HUES64 (cell line): ENCODE results near the gene GLRA1.

Source experiments
- H3K27ac ChIP-seq: 2 replicates; pipeline ENCODE4 v1.7.0; 2013; ENCODE audit warnings: low read depth, low read length, inconsistent platforms
- H3K27me3 ChIP-seq: 2 replicates; pipeline ENCODE4 v1.6.1; 2013; ENCODE audit warnings: mild to moderate bottlenecking, low read length; ENCODE audit not compliant: insufficient read depth
- H3K36me3 ChIP-seq: 2 replicates; pipeline ENCODE4 v1.6.1; 2013; ENCODE audit warnings: mild to moderate bottlenecking, low read length; ENCODE audit not compliant: insufficient read depth
- H3K4me1 ChIP-seq: 2 replicates; pipeline ENCODE4 v1.6.1; 2013; ENCODE audit warnings: mild to moderate bottlenecking, low read length, moderate library complexity; ENCODE audit not compliant: insufficient read depth
- H3K4me3 ChIP-seq: 2 replicates; pipeline ENCODE4 v1.5.1; 2013; ENCODE audit warnings: mild to moderate bottlenecking, low read length, moderate library complexity
- H3K9ac ChIP-seq: 2 replicates; pipeline ENCODE4 v1.6.1; 2013; ENCODE audit warnings: mild to moderate bottlenecking, low read depth, low read length
- H3K9me3 ChIP-seq: 2 replicates; pipeline ENCODE4 v1.6.1; 2013; ENCODE audit warnings: low read depth, low read length; ENCODE audit not compliant: insufficient read depth
- WGBS: fragments of 150-250, 120-280 bp; methylation state at CpG from one replicate; pipeline ENCODE4 v1.1.7; 2013; ENCODE audit warnings: missing lambda C conversion rate; 5-methylcytosine and 5-hydroxymethylcytosine counted together

Gene GLRA1

GRCh38 chr5:151819830-151820229 is 104.8 kb downstream of the GLRA1 start:
- no peaks in the 10 kb centered on the region for H3K27me3 ChIP-seq
- H3K9me3 ChIP-seq: no peaks in the 10 kb centered on the region
- no peak overlapping the region for H3K4me3 ChIP-seq
- no peak overlapping the region for H3K9ac ChIP-seq
- no peaks in the 10 kb centered on the region for H3K4me1 ChIP-seq
- H3K36me3 ChIP-seq: peaks cover 22% of the 10 kb centered on the region
- H3K27ac ChIP-seq: no peak overlapping the region

- Histone ChIP-seq H3K36me3 (peaks cover 69% of the 10 kb centered on the region), H3K9ac (no peak overlapping the region), H3K4me1 (0 out of 2 replicates have a peak, but pooled peaks cover 8% of the 10 kb centered on the region), H3K27ac (no peak overlapping the region), H3K27me3 (no peaks in the 10 kb centered on the region), H3K4me3 (no peak overlapping the region), H3K9me3 (no peaks in the 10 kb centered on the region)
- WGBS: 89% methylated on average over 1 of the region's 1 CpG
These were observed 109.6 kb downstream of the GLRA1 start for GRCh38 chr5:151815051-151815450.

- Histone ChIP-seq H3K36me3 (peaks cover 92% of the 10 kb centered on the region), H3K27ac (no peak overlapping the region), H3K27me3 (no peaks in the 10 kb centered on the region)
These were observed 111.8 kb downstream of the GLRA1 start for GRCh38 chr5:151812757-151813309.

GRCh38 chr5:151811593-151812321 is 112.9 kb downstream of the GLRA1 start:
- Histone ChIP-seq H3K27ac (no peak overlapping the region), H3K4me3 (no peak overlapping the region), H3K27me3 (no peaks in the 10 kb centered on the region), H3K36me3 (peaks cover 100% of the 10 kb centered on the region), H3K4me1 (0 out of 2 replicates have a peak, but pooled peaks cover 8% of the 10 kb centered on the region), H3K9me3 (no peaks in the 10 kb centered on the region), H3K9ac (no peak overlapping the region)
- WGBS: 96% methylated on average over 5 of the region's 5 CpGs

More at GRCh38 chr5:151812757-151813309, 111.8 kb downstream of the GLRA1 start:
- 0 out of 2 replicates have a peak, but pooled peaks cover 8% of the 10 kb centered on the region for H3K4me1 ChIP-seq
- H3K9ac ChIP-seq: no peak overlapping the region
- H3K4me3 ChIP-seq: no peak overlapping the region
- 97% methylated on average over 2 of the region's 2 CpGs for WGBS
- H3K9me3 ChIP-seq: no peaks in the 10 kb centered on the region

GRCh38 chr5:151810897-151811296 is 113.8 kb downstream of the GLRA1 start:
- Histone ChIP-seq H3K36me3 (peaks cover 100% of the 10 kb centered on the region), H3K9ac (no peak overlapping the region), H3K27me3 (no peaks in the 10 kb centered on the region), H3K4me1 (0 out of 2 replicates have a peak, but pooled peaks cover 8% of the 10 kb centered on the region), H3K9me3 (no peaks in the 10 kb centered on the region), H3K4me3 (no peak overlapping the region), H3K27ac (no peak overlapping the region)
- WGBS: 92% methylated on average over 1 of the region's 1 CpG

GRCh38 chr5:151810449-151810848 is 114.2 kb downstream of the GLRA1 start:
- Histone ChIP-seq H3K4me1 (0 out of 2 replicates have a peak, but pooled peaks cover 8% of the 10 kb centered on the region), H3K27ac (no peak overlapping the region), H3K9ac (no peak overlapping the region), H3K36me3 (peaks cover 100% of the 10 kb centered on the region), H3K9me3 (no peaks in the 10 kb centered on the region), H3K4me3 (no peak overlapping the region), H3K27me3 (no peaks in the 10 kb centered on the region)
- 0% methylated on average over 1 of the region's 1 CpG for WGBS

- Histone ChIP-seq H3K27me3 (no peaks in the 10 kb centered on the region), H3K27ac (no peak overlapping the region), H3K36me3 (peaks cover 100% of the 10 kb centered on the region), H3K9me3 (no peaks in the 10 kb centered on the region), H3K9ac (no peak overlapping the region), H3K4me3 (no peak overlapping the region), H3K4me1 (0 out of 2 replicates have a peak, but pooled peaks cover 2% of the 10 kb centered on the region)
- 95% methylated on average over 3 of the region's 4 CpGs for WGBS
These were observed 116.0 kb downstream of the GLRA1 start for GRCh38 chr5:151808451-151809169.

GRCh38 chr5:151805414-151806223 is 119.0 kb downstream of the GLRA1 start:
- H3K36me3 ChIP-seq: peaks cover 98% of the 10 kb centered on the region
- H3K4me1 ChIP-seq: no peaks in the 10 kb centered on the region
- no peaks in the 10 kb centered on the region for H3K9me3 ChIP-seq
- 92% methylated on average over 3 of the region's 3 CpGs for WGBS
- no peak overlapping the region for H3K27ac ChIP-seq
- H3K9ac ChIP-seq: no peak overlapping the region
- no peak overlapping the region for H3K4me3 ChIP-seq
- no peaks in the 10 kb centered on the region for H3K27me3 ChIP-seq

- Histone ChIP-seq H3K9ac (no peak overlapping the region), H3K4me3 (no peak overlapping the region), H3K9me3 (no peaks in the 10 kb centered on the region), H3K4me1 (no peaks in the 10 kb centered on the region), H3K27me3 (no peaks in the 10 kb centered on the region), H3K36me3 (peaks cover 98% of the 10 kb centered on the region), H3K27ac (no peak overlapping the region)
- WGBS: 97% methylated on average over 2 of the region's 2 CpGs
These were observed 124.1 kb downstream of the GLRA1 start for GRCh38 chr5:151800532-151800931.

- Histone ChIP-seq H3K4me3 (no peak overlapping the region), H3K9me3 (no peaks in the 10 kb centered on the region), H3K4me1 (no peaks in the 10 kb centered on the region), H3K27ac (no peak overlapping the region), H3K36me3 (peaks cover 98% of the 10 kb centered on the region), H3K9ac (no peak overlapping the region), H3K27me3 (no peaks in the 10 kb centered on the region)
- WGBS: 96% methylated on average over 3 of the region's 3 CpGs
These were observed 125.2 kb downstream of the GLRA1 start for GRCh38 chr5:151799407-151799806.
